Measurements from ENCODE around the gene ARPC1A. TPM values are rescaled to one million over a fixed set of nuclear protein-coding genes. Genes with fewer than 3 reads are reported as not detected.
A peak's percentile ranks its signal among the peaks of the same experiment; 100 is the strongest.

The ARPC1A gene
- total RNA-seq, 2 donors from 2014 or later = 173 to 231 TPM

DNA sequence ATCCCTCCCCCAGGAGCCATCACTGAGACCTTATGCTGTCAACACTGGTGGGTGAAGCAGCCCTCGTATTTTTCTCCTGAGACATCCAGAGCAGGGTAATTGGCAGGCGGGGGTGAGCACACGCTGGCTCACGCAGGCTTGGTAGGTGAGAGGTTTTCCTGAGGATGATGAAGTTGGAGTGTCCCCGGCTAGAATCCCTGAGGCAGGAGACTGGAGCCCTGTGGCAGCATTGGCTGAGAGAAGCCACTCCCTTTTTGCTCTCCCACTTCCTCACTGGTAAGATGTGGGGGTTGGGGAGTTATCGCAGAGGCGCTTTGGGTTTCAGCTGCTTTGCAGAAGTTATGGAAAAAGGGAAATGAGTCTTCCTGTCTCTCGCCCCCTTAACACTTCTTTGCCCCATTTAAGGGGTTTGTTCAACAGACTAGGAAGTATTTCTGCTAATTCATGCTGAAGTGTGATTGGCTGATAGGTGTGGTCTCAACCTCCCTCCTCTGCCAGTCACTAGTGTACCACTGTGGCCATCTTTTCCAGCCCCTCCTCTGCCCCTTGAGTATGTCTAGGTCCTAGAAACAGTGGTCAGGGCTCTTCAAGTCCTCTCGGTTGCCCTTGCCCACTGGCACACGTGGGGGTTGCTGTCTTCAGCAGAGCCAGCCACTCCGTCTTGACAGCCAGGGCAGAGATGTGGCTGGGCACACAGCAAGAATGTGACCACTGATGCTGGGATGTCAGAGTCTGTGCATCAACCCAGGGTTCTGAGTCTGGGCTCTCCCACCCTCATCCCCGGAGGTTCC is 54.5 kb downstream of the ARPC1A start:
- no peaks in the 10 kb centered on the region for H3K27me3 ChIP-seq
- TF ChIP-seq, protein P1, sequence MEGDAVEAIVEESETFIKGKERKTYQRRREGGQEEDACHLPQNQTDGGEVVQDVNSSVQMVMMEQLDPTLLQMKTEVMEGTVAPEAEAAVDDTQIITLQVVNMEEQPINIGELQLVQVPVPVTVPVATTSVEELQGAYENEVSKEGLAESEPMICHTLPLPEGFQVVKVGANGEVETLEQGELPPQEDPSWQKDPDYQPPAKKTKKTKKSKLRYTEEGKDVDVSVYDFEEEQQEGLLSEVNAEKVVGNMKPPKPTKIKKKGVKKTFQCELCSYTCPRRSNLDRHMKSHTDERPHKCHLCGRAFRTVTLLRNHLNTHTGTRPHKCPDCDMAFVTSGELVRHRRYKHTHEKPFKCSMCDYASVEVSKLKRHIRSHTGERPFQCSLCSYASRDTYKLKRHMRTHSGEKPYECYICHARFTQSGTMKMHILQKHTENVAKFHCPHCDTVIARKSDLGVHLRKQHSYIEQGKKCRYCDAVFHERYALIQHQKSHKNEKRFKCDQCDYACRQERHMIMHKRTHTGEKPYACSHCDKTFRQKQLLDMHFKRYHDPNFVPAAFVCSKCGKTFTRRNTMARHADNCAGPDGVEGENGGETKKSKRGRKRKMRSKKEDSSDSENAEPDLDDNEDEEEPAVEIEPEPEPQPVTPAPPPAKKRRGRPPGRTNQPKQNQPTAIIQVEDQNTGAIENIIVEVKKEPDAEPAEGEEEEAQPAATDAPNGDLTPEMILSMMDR (IDR thresholded peaks at IDR 0.05) = no peak
- no peaks in the 10 kb centered on the region for H3K9me3 ChIP-seq
- H3K4me1 ChIP-seq = peaks cover 10% of the 10 kb centered on the region
- H3K27ac ChIP-seq = peak overlapping the region; percentile 83
- DNase-seq = peak; percentile 44
- H3K4me3 ChIP-seq = peak overlapping the region; percentile 3
- H3K9ac ChIP-seq (ENCODE audit: low read depth in 2 of 2, low read length in 2 of 2) = peak overlapping the region; percentile 56 to 64
- no peaks in the 10 kb centered on the region for H3K36me3 ChIP-seq
- intact Hi-C loops (cut with DNase I) = no loop called here

DNA sequence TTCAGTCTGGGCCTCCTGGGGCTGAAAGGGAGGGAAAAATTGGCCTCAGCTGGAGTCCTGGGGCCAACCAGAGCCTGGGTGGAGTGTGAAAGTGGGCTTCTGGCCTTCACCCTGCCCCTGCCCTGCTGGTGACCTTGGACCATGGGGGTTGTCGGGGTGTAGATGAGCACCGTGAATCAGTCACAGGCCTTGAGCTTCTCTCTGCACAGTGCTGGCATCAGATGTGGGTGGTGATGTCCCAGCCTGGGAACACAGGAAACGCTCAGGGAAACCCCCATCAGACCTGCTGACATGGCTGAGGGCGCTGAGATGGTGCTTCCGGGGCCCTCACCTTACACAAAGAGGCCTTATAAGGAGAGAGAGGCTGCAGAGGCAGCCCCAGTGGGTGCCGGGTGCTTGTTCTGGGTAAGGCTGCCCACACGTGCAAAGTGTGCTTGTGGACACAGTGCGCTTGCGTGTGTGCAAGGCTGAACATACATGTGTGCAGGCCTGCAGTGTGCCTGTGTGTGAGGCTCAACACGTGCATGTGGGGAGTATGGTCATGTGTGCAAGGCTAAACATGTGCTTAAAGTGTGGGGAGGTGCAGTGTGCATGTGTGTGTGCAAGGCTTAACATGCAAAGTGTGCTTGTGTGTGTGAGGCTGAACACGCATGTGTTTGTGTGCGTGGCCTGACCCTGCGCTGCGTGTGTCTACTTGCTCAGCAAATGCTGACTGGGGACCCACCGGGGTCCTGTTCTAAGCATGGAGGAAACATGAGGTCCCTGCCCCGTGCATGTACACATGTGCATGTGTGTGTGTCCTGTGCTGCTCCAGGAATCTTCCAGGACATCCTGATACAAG is 55.3 kb downstream of the ARPC1A start:
- Histone ChIP-seq H3K36me3 (no peaks in the 10 kb centered on the region), H3K27me3 (no peaks in the 10 kb centered on the region), H3K9ac (ENCODE audit: low read depth in 2 of 2, low read length in 2 of 2) (peak overlapping the region; percentile 56 to 64), H3K27ac (peak overlapping the region; percentile 83), H3K9me3 (no peaks in the 10 kb centered on the region), H3K4me1 (peaks cover 10% of the 10 kb centered on the region), H3K4me3 (peak overlapping the region; percentile 3)
- intact Hi-C loops (cut with DNase I) = no loop called here
- DNase-seq = peak; percentile 42
- TF ChIP-seq, protein P1 (IDR thresholded peaks at IDR 0.05) = no peak

DNA sequence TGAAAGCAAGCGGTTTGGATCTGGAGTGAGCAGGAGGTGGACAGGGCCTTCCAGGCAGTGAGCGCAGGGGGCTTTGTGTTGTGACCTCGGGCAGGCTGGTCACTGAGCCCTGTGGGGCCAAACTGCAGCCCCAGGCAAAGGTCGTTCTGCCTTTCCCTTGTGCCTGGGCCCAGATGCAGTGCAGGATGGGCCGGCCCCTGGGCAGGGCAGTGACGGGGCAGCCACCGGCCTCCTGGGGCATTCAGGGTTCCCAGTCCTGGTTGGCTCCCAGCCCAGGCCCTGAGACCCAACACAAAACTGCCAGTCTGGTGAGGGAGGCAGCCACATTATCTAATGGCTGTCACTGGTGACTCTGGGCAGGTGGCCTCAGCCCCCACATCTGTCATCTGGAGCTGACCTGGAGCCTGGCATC is 56.0 kb downstream of the ARPC1A start:
- no peaks in the 10 kb centered on the region for H3K9me3 ChIP-seq
- intact Hi-C loops (cut with DNase I) = no loop called here
- H3K4me1 ChIP-seq = peaks cover 6% of the 10 kb centered on the region
- TF ChIP-seq, protein P1 (IDR thresholded peaks at IDR 0.05) = no peak
- H3K27me3 ChIP-seq = no peaks in the 10 kb centered on the region
- H3K27ac ChIP-seq = no peak overlapping the region
- H3K36me3 ChIP-seq = no peaks in the 10 kb centered on the region
- DNase-seq = no peak
- H3K9ac ChIP-seq (ENCODE audit: low read depth in 2 of 2, low read length in 2 of 2) = no peak overlapping the region
- H3K4me3 ChIP-seq = no peak overlapping the region

DNA sequence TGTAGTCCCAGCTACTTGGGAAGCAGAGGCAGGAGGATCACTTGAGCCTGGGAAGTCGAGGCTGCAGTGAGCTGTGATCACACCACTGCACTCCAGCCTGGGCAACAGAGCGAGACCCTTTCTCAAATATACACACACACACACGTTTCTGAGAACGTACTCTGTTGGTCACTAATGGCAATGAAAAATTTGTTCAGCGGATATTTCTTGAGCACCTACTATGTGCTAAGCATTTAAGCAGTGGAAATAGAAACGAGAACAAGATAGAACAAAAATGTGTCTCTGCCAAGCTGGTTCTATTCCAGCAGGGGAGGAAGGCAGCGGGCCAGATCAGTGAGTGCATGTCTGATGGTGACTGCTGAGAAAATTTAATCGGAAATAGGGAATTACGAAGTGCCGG is 57.5 kb downstream of the ARPC1A start:
- peaks cover 6% of the 10 kb centered on the region for H3K4me1 ChIP-seq
- TF ChIP-seq, protein P1 (IDR thresholded peaks at IDR 0.05) = no peak

DNA sequence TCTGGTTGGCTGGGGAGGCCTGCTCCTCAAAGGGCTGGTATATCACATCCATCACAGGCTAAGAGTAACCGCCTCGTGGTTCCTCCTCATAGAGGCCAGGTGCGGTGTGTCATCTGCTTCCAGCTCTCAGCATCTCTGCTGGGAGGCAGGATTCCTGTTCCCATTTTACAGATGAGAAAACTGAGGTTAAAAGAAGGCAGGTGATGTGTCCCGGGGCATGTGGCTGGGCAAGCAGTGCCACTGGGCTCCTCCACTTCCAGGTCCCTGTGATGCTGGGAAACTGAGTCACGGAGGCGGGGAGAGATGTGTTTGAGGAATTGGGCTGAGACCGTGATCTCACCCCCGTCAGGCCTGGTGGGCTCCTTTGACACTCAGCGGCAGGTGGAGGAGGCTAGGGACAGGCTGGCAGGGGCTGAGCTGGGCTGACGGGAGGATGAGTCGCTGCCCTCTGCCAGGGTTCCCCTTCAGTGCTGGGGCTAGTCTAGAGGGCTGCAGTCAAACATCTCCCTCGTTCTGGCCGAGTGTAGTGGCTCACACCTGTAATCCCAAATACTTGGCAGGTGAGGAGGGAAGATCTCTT is 58.2 kb downstream of the ARPC1A start:
- DNase-seq = no peak
- Histone ChIP-seq H3K27me3 (no peaks in the 10 kb centered on the region), H3K27ac (no peak overlapping the region), H3K9ac (ENCODE audit: low read depth in 2 of 2, low read length in 2 of 2) (no peak overlapping the region), H3K4me3 (no peak overlapping the region), H3K9me3 (no peaks in the 10 kb centered on the region), H3K36me3 (no peaks in the 10 kb centered on the region), H3K4me1 (peaks cover 6% of the 10 kb centered on the region)
- TF ChIP-seq, protein P1 (IDR thresholded peaks at IDR 0.05) = no peak
- intact Hi-C loops (cut with DNase I) = no loop called here

More for the DNA sequence above, 57.5 kb downstream of the ARPC1A start:
- H3K27me3 ChIP-seq = no peaks in the 10 kb centered on the region
- H3K36me3 ChIP-seq = no peaks in the 10 kb centered on the region
- H3K9ac ChIP-seq (ENCODE audit: low read depth in 2 of 2, low read length in 2 of 2) = no peak overlapping the region
- H3K9me3 ChIP-seq = no peaks in the 10 kb centered on the region
- intact Hi-C loops (cut with DNase I) = no loop called here
- no peak overlapping the region for H3K4me3 ChIP-seq
- DNase-seq = no peak
- H3K27ac ChIP-seq = no peak overlapping the region

Data from colonic mucosa (tissue), 4 donors.